ENCODE measurements around the gene ATP1B2. TPM values are rescaled to one million over a fixed set of nuclear protein-coding genes. Genes with fewer than 3 reads are reported as not detected.

The ATP1B2 gene
- total and polyA plus RNA-seq, 9 of the 15 experiments (the other 6 are each of a cell fraction or from before 2014, with no cell fraction given) = 0.23 to 6.0 (median 0.99) TPM

- TF ChIP-seq ZNF318 (IDR thresholded peaks at IDR 0.05; ENCODE audit: borderline replicate concordance in 1 of 2, low read depth in 1 of 2) (no peak), ZMIZ1 (IDR thresholded peaks at IDR 0.05; ENCODE audit: low read depth in 2 of 2, low read length in 2 of 2) (0 out of 4 replicates have a peak, but pooled peaks of 1 of the 2 experiments have one; percentile 22), KHSRP (IDR thresholded peaks at IDR 0.05) (no peak), CREBBP (IDR thresholded peaks at IDR 0.05; ENCODE audit: low read depth, low read length) (no peak), HSF4 (CRISPR knock-in tag; IDR thresholded peaks at IDR 0.05; ENCODE audit: borderline replicate concordance) (no peak), MEF2A (IDR thresholded peaks at IDR 0.05; ENCODE audit: control insufficient read depth, low read depth, low read length) (no peak), GATAD2A (IDR thresholded peaks at IDR 0.05) (no peak), ZNF583 (CRISPR knock-in tag; IDR thresholded peaks at IDR 0.05) (no peak), MXI1 (IDR thresholded peaks at IDR 0.05; ENCODE audit: low read depth, low read length) (no peak), ZNF511 (CRISPR knock-in tag; IDR thresholded peaks at IDR 0.05) (peak; percentile 93; the same call in 1 of the 2 replicates), KLF6 (CRISPR knock-in tag; IDR thresholded peaks at IDR 0.05; ENCODE audit: borderline replicate concordance) (no peak), SNRNP70 (optimal IDR thresholded peaks at IDR 0.05; ENCODE audit: low read depth, low read length) (no peak), POLR2G (IDR thresholded peaks at IDR 0.05; ENCODE audit: low read depth, low read length) (peak; percentile 61), KDM5B (IDR thresholded peaks at IDR 0.05; ENCODE audit: insufficient replicate concordance, low read depth, low read length) (no peak), POU5F1 (IDR thresholded peaks at IDR 0.05; ENCODE audit: borderline replicate concordance, low read depth, low read length, partially characterized antibody) (no peak)
Observed at GRCh38 chr17:7685533-7686221, 35.0 kb downstream of the ATP1B2 start (continued).
